Thyroid gland (tissue), 4 donors: ENCODE results near the gene HOXA5.

ENCODE experiments used
- CTCF ChIP-seq, 6 experiments: fragments of 200-600 bp in 3 of 6; fragments of 450-650 bp in 3 of 6; sonication (generic) in 3 of 6; IDR thresholded peaks; one replicate each; pipeline ENCODE4 v1.5.1; 2016 to 2019; ENCODE audit warnings: antibody characterized with exemption in 6 of 6, mild to moderate bottlenecking in 2 of 6, inconsistent platforms in 1 of 6, moderate library complexity in 1 of 6
- POLR2A ChIP-seq, 2 donors: fragments of 450-650 bp; IDR thresholded peaks; one replicate each; pipeline ENCODE4 v1.6.1; 2017; ENCODE audit warnings: antibody characterized with exemption in 2 of 2, mild to moderate bottlenecking in 2 of 2, moderate library complexity in 1 of 2

- TF ChIP-seq POLR2A (IDR thresholded peaks at IDR 0.05) = no peak
- no peak for TF ChIP-seq CTCF (IDR thresholded peaks at IDR 0.05)
These were observed 24.9 kb upstream of the HOXA5 start for GRCh38 chr7:27168265-27168947.
